Vagina (tissue), 2 donors: ENCODE results near the gene PLEKHD1.

Source experiments
- CTCF ChIP-seq, 3 experiments: fragments of 450-650 bp in 2 of 3; fragments of 200-600 bp in 1 of 3; sonication (generic) in 1 of 3; IDR thresholded peaks; one replicate each; pipeline ENCODE4 v1.5.1; 2017 to 2019; ENCODE audit warnings: antibody characterized with exemption in 3 of 3, mild to moderate bottlenecking in 2 of 3, moderate library complexity in 2 of 3
- POLR2A ChIP-seq, 2 donors: fragments of 450-650 bp; IDR thresholded peaks; one replicate each; pipeline ENCODE4 v1.6.1; 2017; ENCODE audit warnings: antibody characterized with exemption in 2 of 2, mild to moderate bottlenecking in 2 of 2, moderate library complexity in 2 of 2
- POLR2AphosphoS5 ChIP-seq, 2 donors: sonication (generic); formaldehyde crosslinking; IDR thresholded peaks; one replicate each; pipeline ENCODE4 v1.9.0; 2017; ENCODE audit warnings: antibody characterized with exemption in 2 of 2, mild to moderate bottlenecking in 2 of 2, low read depth in 1 of 2; ENCODE audit not compliant: insufficient read depth in 1 of 2

GRCh38 chr14:69570836-69571330 lies 86.4 kb downstream of the PLEKHD1 start:
- TF ChIP-seq CTCF (IDR thresholded peaks at IDR 0.05) (no peak), POLR2A (IDR thresholded peaks at IDR 0.05) (no peak), POLR2AphosphoS5 (IDR thresholded peaks at IDR 0.05; ENCODE audit: insufficient read depth in 1 of 2, low read depth in 1 of 2) (no peak)
